HG03045 (cell line): ENCODE measurements around the gene FAM107A.

Experiments used
- ATAC-seq: cut with Tn5 transposase; IDR thresholded peaks from one replicate; pipeline ENCODE4 v1.9.1; 2021; ENCODE audit warnings: mild to moderate bottlenecking, moderate library complexity; ENCODE audit not compliant: unreplicated experiment

FAM107A gene

DNA sequence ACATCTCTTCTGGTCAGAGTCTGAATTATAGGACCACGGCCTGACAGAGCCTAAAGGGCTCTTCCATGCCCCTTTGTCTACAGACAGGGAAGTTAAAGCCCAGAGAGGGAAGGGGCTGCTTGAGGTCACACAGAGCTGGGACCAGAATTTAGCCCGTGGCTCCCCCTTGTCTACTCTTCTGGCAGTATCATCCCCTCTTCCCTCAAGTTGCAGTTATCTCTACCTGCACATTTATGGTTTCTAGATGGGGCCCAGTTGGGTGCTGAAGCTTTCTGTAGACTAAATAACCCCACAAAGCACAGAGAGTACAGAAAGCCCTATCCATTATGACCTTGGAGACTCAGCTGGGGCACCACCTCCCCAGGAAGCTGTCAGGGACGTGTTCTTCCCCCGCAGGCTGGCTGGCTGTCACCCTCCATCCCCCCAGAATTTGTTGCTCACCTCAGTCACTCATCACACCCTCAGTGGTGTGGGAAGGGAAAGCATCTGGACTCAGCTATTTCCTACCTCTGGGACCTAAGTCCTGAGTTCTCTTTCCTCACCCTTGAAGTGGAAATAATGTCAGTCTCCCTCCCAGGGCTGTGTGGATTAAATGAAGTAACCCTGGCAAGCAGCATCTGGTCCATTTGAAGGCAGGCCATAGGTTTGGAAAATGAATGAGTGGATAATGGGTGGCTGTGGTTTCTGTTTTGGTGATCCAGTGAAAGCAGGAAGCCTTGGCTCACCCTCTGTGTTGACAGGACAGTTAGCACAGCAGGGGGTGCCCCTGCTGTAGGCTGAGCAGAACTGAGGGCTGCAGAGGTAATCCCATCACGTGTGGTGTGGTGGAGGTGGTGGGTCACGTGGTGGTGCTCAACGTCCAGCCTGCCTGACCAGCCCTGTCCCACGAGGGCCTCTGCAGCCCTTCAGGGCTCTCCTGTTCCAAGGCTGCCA, 56.5 kb downstream of the FAM107A start:
- no peak for ATAC-seq

DNA sequence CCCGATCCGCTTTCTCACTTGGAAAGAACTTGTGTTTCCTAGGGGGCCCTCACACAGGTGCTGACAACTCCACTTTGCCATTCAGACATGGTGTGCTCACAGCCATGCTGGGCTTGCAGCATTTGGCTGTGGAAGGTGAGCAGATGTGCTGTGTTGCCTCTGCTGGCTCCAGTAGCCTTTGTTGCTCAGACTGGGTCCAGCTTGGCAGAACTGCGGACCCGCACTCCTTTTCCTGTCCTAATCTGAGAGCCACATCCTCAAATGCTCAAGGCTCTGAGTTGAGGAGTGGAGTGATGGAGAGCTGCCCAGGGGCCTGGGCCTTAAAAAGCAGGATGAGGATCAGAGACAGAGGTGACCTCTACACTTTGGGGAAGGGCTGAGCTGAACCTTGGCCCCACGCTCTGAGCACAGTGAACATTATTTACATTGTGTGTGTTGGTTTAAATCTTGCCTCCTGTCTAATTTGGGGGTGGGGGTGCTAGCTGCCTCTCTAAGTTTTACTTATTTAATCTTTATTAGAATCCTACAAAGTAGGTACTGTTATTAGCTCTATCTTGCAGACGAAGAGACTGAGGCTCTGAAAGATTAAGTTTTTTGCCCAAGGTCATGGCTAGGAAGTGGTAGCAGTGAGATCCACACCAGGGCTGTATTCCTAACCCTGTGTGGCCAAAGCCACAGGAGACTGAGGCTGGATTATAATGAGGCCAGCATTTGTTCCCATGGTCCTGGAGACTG, 57.4 kb downstream of the FAM107A start:
- ATAC-seq = no peak

DNA sequence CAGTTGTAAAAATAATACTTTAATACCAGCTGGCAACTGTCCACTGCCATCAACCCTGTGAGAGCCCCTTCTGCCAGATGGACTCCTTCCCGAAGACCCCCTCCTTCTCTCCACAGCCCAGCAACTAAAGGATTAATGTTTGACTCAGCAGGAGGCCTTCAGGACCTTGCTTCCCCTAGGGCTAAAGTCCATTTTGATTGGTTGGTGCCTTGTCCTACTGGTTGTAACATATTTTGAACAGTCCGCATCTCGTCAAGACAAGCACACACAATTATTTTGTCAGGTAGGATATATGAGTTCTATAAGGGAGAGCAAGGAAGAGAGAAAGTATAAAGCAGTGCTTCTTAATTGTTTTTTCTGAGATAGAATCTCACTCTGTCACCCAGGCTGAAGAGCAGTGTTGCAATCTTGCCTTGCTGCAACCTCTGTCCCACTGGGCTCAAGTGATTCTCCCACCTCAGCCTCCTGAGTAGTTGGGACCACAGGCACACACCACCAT, 58.9 kb downstream of the FAM107A start:
- no peak for ATAC-seq

DNA sequence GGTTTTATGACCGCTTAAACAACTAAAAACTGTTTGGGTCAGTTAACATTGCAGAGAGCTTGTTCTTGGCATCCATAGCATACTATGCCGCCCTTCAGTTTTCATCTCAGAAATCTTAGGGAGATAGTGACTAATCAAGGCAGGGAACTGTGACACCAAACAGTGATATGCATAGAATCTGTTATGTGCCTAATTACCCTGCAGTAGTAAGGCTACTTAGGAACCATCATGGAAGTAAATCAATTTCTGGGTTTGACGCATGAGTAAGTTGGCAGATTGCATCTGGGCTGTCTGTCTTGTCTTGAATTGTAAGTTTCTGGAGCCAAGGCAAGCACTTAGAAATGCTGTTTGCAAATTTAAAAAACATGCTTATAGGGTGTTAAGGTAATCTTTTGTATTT, 62.8 kb downstream of the FAM107A start:
- ATAC-seq = no peak
